ENCODE measurements around the gene NOX3.
"Not testable (repeated sequence)": the region's sequence is repeated elsewhere in the genome, so short reads cannot be mapped to it uniquely, and the experiment has no call there.

The NOX3 gene

DNA sequence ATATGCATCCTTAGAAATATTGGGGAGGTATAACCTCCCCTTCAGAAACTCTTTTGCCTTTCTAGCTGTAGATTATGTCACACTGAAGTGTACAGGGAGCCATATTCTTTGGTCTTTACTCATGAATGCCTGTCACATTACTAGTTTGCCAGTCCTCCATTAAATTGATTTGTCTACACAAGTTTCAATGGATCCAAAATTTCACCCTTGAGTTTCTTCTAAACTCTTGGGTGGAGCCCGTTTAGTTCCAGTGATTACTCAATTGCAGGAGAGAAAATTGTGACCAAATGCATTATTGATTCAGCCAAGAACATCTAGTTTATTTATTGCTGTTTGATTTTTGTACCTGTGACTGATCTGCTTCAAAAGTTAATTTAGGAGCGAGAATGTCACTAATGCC is 81.0 kb downstream of the NOX3 start:
- DNase-seq (ENCODE audit: low read depth in 3 of 3): no peak

- no peak for DNase-seq (ENCODE audit: low read depth in 3 of 3)
Observed at GRCh38 chr6:155373276-155373675, 82.4 kb downstream of the NOX3 start.

GRCh38 chr6:155372256-155372655 is 83.4 kb downstream of the NOX3 start:
- no peak for DNase-seq (ENCODE audit: low read depth in 3 of 3)

- DNase-seq (ENCODE audit: low read depth in 3 of 3): no peak
Observed at GRCh38 chr6:155371230-155371629, 84.4 kb downstream of the NOX3 start.

DNA sequence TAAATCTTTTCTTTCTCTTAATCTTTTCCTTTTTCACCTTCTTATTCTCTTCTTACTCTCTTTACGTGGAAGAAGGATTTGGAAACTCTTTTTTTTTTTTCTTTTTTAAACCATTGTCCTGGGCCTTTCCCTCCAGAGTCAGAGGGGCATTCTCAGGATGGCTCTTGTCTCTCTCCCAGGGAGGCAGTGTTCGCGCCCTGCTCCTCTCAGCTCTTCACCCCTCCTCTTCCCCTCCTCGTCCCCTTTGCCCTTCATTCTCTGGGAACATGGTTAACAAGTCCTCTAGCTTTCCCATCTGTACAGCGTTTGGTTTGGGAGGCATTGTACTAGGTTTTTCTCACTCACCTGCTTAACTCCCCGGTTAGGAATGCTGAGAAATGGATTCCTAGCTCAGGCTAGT is 89.3 kb downstream of the NOX3 start:
- no peak for DNase-seq (ENCODE audit: low read depth in 3 of 3)

- no peak for DNase-seq (ENCODE audit: low read depth in 3 of 3)
Observed at GRCh38 chr6:155364844-155365437, 90.7 kb downstream of the NOX3 start.

- DNase-seq (ENCODE audit: low read depth in 3 of 3): not testable (repeated sequence)
Observed at GRCh38 chr6:155364021-155364420, 91.6 kb downstream of the NOX3 start.

DNA sequence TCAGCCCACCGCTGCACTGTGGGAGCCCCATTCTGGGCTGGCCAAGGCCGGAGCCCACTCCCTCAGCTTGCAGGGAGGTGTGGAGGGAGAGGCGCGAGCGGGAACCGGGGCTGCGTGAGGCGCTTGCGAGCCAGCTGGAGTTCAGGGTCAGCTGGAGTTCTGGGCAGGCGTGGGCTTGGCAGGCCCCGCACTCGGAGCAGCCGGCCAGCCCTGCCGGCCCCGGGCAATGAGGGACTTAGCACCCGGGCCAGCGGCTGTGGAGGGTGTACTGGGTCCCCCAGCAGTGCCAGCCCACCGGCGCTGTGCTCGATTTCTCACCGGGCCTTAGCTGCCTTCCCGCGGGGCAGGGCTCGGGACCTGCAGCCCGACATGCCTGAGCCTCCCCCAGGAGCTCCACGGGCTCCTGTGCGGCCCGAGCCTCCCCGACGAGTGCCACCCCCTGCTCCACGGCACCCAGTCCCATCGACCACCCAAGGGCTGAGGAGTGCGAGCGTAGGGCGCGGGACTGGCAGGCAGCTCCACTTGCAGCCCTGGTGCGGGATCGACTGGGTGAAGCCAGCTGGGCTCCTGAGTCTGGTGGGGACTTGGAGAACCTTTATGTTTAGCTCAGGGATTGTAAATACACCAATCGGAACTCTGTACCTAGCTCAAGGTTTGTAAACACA is 92.5 kb downstream of the NOX3 start:
- not testable (repeated sequence) for DNase-seq (ENCODE audit: low read depth in 3 of 3)

- DNase-seq (ENCODE audit: low read depth in 3 of 3): no peak
Observed at GRCh38 chr6:155354167-155354566, 101.5 kb downstream of the NOX3 start.

- DNase-seq (ENCODE audit: low read depth in 3 of 3): no peak
Observed at GRCh38 chr6:155352811-155353210, 102.8 kb downstream of the NOX3 start.

GRCh38 chr6:155352130-155352420 is 103.6 kb downstream of the NOX3 start:
- DNase-seq (ENCODE audit: low read depth in 3 of 3): no peak

DNA sequence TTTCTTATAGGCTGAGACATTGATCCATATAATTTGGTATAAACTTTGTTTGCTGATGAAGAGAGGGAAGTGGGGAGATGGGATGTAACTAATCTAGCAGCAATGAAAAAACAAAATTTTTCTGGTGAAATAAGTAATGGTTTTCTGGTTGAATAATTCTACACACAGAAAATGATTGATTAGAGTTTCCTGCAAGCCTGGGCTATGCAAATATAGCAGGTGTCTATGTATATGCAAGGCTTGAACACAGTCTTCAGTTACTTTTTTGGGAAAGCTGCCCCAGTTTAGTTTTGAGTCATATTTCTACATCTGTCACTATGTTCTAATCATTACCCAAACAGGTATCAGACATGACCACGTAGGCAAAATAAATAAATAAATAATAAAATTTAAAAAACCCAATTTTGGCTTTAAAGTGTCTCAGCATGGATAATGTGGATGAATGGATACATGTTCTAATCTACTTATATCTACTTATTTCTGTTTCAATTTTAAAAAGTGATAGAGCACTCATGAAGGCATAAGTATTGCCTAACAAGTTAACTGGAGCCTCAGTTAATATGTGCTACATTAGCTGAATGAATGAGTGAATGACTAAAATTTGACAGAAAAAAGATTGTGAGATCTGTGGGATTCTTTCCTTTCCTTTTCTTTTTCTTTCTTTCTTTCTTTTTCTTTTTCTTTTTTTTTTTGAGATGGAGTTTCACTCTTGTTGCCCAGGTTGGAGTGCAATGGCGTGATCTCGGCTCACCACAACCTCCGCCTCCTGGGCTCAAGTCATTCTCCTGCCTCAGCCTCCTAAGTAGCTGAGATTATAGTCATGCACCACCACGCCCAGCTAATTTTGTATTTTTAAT is 104.1 kb downstream of the NOX3 start:
- DNase-seq (ENCODE audit: low read depth in 3 of 3): no peak

DNA sequence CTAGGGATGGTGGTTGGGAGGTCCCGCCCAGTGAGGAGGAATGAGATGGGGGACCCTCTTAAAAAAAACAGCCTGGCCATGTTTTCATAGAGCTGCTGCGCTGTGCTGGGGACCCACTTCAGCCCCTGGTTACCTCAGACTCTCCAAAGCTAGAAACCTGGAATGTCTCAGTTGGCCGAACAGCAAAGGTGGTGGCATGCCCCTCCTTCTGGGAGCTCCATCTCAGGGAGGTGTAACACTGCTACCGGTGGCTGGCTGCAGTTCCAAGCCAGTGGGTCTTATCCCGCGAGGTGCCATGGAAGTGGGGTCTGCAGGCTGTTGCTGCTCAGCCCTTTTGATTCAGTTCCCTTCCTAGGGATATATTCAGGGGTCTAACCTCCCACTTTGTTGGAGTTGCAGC is 105.7 kb downstream of the NOX3 start:
- no peak for DNase-seq (ENCODE audit: low read depth in 3 of 3)

GRCh38 chr6:155349129-155349528 is 106.5 kb downstream of the NOX3 start:
- no peak for DNase-seq (ENCODE audit: low read depth in 3 of 3)

DNA sequence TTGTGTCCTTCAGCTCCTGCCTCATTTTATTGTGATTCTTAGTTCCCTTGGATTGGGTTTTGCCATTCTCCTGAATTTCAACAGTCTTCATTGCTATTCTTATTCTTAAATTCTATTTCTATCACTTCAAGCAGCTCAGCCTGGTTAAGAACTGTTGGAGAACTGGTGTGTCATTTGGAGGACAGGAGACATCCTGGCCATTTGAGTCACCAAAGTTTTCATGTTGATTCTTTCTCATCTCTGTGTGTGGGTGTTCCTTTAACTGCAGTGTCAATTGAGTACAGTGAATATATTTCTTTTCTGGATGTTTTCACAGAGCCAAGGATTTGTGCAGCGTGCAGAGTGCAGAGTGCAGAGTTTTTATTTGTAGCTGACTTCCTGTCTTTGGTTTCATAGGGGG is 107.8 kb downstream of the NOX3 start:
- no peak for DNase-seq (ENCODE audit: low read depth in 3 of 3)

- no peak for DNase-seq (ENCODE audit: low read depth in 3 of 3)
Observed at GRCh38 chr6:155346957-155347356, 108.7 kb downstream of the NOX3 start.

Data from stimulated activated CD4-positive, alpha-beta T cell treated with anti-CD3 and anti-CD28 coated beads, TNF-alpha, amount 100 ng/mL, for 24 hours (primary cell).